HG02763 (cell line): ENCODE measurements around the gene FRMD5.
"Not testable (repeated sequence)": the region's sequence is repeated elsewhere in the genome, so short reads cannot be mapped to it uniquely, and the experiment has no call there.

Source experiments
- ATAC-seq: cut with Tn5 transposase; IDR thresholded peaks from one replicate; pipeline ENCODE4 v1.9.1; 2021; ENCODE audit warnings: mild to moderate bottlenecking, moderate library complexity; ENCODE audit not compliant: unreplicated experiment

FRMD5 gene

DNA sequence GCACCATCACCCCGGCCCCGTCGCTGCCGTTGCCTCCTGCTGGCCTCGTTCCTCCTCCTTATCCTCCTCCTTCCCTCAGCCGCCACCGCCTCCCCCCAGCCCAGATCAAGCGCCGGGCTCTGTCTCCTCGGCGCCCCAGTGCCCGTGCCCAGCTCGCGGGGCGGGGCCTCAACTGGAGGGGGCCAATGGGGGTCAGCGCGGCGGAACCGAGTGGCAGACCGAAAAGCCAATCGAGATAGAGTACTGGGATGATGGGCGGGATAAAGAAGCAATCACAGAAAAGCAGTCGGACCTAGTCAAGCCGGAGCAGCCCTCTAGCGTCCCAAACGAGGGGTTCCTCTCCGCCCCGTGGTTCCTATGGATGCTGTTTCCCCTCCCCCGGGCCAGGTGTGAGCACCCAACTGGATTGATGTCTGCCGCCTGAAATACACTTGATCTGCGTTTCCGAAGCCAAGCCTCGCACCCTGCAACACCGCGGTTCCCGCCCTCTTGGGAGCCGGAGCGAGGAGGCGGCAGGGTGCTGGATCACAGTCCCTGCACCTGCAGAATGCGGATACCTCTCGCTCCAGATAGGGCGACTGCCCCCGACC lies at the start of gene FRMD5:
FRMD5 (minus strand) TSS at position 121 of the 590 bp plus-strand sequence.
- ATAC-seq: peak; percentile 95

DNA sequence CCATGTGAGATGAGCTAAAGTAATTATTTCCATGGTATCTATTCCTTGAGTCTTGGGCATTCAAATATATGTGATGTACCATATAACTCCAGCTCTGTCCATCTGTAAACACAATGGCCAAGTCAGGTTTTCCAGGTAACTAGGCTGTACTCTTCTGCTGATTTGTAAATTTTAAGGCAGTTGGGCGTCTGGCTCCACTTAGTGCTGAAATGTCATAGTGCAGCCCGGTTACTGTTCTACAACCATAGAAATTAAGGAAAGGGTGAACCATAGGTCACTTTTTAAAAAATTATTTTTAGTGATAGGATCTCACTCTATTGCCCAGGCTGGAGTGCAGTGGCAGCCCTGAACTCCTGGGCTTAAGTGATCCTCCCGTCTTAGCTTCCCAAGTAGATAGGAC lies 48.8 kb upstream of the FRMD5 start:
- no peak for ATAC-seq

DNA sequence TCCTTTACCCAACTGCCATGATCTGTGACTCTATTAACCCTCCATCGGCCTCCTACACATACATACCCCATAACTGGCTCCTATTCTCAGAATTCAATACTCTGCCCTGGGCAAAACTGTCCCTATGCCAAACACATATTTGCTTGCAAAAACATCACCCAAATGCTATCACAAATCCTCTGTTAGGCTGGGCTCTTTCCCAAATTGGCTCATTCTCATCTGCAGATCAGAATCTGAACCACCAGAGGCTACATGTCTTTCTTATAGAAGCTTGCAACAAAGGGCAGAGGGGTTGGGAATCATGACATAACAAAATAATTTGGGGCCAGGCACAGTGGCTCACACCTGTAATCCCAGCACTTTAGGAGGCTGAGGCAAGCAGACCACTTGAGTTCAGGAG lies 48.1 kb upstream of the FRMD5 start:
- no peak for ATAC-seq

DNA sequence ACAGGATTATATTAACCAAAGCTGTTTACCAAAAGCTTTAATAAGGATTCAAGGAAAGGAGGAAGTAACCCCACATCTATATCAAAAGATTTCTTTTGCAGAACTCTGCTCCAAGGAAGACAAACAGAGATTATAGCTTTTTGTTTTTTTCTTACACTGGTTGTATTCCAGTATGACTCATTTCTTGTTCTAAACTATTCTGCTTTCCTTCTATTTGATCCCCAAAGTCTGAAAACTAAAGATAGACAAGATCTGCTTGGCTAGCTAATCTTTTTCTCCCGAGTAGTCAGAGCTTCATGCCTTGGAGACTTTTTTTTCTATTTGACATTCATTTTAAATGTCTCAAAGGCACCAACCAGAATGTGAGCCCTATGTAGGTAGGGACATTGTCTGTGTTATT lies 36.8 kb upstream of the FRMD5 start:
- ATAC-seq: no peak

DNA sequence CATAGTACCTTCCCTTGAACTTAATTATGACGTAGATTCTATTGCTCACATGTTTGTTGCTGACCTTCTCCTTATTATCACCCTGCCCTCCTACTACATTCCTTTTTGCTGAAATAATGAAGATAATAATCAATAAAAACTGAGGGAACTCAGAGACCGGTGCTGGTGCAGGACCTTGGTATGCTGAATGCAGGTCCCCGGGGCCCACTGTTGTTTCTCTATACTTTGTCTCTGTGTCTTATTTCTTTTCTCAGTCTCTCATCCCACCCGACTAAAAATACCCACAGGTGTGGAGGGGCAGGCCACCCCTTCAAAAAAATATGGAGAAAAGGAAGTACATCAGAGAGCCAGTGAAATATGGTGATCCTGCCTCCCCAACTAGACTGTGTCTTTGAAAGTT lies 34.2 kb upstream of the FRMD5 start:
- not testable (repeated sequence) for ATAC-seq

DNA sequence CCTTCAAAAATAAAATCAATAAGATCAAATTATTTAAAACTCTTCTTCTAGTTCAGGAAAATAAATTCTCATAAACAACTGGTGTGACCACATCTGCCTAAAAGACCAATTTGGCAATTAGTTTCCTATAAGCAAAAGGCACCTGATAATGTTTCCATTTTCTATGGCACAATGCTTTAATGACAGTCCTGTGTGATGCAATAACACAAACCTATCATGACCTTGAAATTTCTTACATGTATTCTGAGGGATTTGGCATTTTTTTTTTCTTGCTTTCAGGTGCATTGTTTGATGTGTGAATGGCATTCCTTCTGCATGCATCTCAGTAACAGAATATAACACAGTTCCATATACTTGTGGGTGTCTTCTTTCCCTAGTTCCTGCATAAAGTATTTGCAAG lies 32.5 kb upstream of the FRMD5 start:
- no peak for ATAC-seq

DNA sequence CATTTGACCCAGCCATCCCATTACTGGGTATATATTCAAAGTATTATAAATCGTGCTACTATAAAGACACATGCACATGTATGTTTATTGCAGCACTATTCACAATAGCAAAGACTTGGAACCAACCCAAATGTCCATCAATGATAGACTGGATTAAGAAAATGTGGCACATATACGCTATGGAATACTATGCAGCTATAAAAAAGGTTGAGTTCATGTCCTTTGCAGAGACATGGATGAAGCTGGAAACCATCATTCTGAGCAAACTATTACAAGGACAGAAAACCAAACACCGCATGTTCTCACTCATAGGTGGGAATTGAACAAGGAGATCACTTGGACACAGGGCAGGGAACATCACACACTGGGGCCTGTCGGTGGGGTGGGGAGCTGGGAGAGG lies 31.9 kb upstream of the FRMD5 start:
- ATAC-seq: not testable (repeated sequence)

DNA sequence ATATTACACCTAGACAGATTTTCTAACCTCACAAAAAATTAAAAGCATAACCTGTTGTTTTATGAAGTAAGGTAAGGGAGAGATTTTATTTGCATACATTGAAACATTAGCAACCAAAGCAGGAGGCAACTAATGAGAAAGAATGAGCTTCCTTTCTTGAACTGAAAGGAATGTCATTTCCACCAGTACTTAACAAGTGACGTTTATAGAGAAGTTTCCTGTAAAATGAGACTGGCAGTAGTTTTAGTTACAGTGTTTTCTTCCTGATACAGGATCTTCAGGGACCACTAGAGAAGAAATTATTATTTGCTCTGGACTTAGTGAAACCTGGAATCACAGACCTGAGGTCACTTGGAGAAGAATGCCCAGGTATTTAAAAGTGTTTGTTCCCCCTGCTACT lies 27.4 kb upstream of the FRMD5 start:
- no peak for ATAC-seq

DNA sequence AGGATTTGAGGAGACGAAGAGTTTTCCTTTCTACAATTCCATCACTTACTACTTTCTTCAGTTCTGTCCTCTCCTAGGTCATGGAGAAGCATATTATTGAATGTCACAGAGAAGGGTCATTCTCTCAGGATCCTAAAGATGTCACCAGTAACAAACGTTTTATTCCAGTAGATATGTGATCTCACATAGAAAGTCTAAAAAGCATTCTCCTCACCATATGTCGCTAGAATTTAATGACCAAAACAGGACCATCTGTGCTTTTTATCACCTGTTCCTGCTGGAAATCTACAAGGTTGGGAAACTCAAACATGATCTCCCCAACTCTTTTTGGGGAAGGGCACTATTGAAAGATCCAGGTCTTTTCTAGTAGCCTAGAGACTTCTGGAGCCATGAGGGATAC lies 24.0 kb upstream of the FRMD5 start:
- no peak for ATAC-seq

DNA sequence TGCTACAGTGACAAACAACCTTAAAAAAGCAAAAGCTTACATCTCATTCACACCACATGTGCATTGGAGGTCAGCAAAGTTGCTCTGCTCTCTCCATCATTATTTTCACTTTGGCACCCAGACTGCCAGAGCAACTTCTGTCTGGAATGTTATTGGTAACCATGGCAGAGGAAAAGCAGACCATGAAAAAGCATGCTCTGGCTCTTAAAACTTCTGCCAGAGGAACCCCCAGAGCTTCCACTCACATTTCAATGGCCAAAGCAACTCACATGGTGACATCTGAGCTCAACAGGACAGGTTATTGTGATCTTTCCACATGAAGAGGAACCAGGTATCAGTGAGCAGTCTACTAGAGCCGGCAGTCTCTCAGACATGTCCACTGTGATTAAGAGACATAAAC lies 21.9 kb upstream of the FRMD5 start:
- ATAC-seq: no peak

DNA sequence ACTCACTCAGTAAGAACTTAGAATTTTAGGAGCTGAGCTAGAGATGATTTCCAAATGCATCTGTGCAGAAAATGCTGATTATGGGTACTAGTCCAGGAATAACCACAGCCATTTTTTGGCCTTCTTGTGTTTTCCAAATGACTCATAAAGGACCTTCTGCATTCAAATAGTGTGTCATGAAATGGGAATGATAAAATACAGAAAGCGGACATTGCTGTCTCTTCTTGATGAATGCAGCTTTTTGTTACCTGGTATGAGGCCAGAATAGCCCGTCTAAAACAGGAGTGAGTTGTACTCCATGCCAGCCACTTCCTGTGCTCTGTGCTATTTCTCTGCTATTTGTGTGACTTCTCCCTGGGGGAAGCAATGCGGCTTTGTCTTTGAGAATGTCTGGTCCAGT lies 20.5 kb upstream of the FRMD5 start:
- no peak for ATAC-seq

DNA sequence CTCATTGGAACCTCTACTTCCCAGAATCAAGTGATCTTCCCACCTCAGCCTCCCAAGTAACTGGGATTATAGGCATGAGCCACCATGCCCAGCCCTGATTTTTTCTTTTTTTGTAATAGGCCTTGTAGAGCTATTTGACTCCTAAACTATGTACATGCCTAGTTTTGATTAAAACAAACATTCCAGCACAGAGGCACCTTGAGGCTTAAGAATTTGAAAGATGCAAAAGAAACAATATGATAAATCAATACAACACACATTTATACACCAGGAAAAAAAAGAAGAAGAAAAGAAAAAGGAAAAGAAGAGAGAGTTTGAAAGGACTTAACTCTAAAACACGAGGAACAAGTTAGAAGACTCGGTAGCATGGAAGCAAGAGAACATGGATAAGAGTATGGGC lies 13.9 kb upstream of the FRMD5 start:
- no peak for ATAC-seq

DNA sequence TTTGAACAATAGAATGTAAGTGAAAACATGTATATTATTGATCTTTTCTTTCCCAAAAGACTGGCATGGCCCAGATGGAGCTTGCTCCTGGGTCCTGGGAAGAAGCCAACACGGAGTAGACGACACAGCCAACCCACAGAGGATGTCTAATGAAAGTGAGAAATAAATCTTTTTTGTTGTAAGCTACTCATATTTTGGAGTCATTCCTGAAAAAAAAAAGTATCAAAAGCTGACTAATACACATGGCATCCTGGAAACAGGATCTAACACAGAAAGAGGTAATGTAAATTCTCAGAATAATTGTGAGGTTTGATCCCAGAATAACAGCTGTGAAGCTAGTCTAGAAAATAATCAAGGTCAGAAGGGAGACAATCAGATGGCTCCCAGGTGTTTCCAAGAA lies 12.6 kb upstream of the FRMD5 start:
- ATAC-seq: no peak

DNA sequence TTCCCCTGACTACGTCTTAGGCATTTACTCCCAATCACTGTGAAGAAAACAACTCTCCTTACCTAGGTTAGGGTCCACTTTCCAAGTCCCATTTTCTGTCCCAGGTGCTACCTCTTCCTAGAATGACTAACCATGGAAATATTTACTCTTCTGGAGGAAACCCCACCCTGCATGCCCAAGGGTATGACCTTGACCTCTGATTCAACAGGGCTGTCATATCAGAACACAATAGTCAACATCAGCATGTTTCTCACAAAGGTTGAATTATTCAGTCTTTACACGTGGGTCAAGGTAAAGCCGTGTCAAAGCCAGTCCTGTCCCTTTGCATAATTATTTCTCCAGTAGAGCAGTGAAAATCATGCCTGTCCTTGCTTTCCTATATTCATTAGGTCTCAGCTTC lies 4.3 kb upstream of the FRMD5 start:
- ATAC-seq: no peak

DNA sequence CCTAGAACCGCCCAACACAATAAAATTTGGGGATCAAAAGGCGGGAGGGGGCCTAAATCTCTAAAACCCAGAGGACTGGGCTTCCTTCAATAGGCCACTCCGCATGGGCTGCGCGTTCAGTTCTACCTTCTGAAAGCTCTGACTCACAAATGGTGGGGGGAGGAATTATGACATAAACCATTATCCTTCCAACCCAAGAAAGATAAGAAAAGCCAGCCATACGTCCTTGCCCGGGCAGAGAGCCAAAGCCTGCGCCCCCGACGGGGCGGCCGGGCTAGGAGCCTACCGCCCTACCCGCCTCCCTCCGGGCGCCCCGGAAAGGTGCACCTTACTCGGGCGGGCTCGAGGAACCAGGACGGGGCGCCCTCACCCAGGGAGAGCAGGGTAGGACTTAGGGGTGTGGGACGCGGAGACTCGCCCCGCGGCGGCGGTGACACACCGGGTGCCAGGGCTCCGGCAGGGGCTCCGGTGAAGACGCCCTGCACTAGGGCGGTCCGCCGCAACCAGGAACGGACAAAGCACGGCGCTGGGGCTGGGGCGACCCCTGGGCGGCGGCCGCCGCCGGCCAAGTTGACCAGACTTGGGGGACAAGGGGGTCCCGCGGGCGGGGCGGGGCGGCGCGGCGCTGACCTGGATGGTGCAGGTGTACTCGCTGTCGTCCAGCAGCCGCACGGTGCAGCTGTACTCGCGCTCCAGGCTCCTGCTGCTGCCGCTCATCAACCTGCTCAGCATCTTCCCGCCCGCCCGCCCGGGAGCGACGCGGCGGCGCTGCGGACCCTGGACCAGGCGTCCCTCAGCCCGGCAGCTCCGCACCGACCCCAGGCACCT lies 534 bp downstream of the FRMD5 start:
- ATAC-seq: peak; percentile 9

DNA sequence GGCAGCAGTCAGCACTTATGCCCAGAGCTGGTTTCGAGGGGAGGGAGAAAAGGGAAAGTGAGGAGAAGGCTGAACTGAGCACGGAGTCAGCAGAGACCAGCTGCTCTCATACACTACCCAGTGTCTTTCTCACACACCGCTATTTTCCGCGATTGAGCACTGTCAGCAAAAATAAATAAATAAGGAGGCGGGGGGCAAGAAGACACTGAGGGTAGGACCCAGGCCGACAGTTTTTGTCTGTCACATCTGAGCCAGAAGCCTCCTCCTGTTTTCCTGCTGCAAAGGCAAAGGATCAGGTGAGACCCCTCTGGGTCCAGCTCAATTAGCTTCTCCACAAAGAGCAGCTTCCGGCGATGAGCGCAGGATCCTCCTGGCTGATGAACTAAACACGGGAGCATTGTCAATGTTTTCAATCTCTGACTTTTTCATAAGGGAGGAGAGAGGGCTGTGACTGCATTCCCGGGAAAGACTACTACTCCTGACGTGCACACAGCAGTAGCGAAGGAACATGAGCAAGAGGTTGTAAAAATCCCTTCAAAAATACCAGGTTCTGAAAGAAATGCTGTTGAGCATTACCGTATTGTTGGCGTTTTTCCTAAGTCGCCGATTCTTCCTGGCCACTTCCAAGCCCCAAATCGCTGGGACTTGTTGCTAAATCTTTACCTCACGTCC lies 1.3 kb downstream of the FRMD5 start:
- no peak for ATAC-seq

DNA sequence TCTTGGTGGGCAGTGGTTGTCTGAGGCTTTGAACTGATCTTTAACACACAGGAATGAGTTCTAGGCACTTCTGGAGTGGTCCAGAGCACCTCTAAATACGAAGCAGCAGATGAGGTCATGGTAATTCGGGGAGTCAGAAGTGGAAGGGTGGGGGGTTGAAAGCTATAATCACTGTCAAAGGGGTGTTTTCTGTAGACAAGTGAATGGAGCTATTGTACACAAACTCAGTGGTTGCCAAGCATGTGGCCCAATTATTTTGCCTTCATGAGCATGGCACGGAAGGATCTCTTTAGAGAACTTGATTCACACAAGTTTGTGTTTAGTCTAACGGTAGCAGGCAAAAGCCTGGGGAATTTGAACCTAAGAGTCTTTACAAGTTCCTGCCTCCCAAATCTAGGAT lies 6.3 kb downstream of the FRMD5 start:
- no peak for ATAC-seq

DNA sequence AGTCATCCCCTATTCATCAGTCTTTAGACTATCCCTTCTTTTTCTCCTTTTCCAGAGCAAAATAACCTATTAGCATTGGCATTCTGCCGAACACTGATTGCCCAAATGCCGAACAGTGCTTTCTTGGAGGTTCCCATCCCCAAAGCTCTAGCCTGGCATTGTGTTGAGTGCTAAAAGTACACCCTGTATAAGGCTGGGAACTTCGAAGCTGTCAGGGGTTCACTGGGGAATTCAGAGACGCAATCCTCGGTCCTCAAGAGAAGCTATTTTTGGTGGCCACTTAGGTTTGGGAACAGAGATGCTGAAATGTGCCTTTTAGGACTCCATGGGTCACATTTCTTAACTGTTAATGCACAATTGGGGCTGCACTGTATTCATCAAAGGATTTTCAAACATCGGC lies 8.4 kb downstream of the FRMD5 start:
- ATAC-seq: no peak

DNA sequence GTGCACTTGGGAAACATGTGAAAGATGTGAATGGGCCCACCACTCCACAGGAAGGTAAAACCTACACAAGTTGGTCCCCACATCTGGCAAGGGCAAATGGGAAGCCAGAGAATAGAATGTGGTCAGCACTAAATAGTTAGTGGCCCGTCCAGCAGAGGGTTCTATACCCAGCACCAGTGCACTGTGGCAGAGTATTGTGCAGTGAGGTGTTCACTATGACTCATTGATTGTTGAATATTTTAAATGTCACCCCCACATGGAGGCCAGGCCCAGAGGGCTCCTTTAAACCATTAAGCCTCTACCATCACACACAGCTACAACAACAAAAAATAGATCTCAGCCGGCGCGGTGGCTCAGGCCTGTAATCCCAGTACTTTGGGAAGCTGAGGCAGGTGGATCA lies 11.7 kb downstream of the FRMD5 start:
- ATAC-seq: no peak

DNA sequence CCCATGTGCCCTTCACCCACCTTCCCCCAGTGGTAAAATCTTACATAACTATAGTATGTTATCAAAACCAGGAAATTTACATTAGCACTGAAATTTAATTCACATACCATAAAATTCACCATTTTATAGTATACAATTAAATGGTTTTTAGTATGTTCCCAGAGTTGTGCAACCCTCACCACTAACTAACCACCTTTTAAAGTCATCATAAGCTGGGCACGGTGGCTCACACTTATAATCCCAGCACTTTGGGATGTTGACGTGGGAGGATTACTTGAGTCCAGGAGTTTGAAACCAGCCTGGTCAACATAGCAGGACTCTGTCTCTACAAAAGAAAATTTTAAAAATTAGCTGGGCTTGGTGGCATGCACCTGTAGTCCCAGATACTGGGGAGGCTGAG lies 13.7 kb downstream of the FRMD5 start:
- no peak for ATAC-seq

DNA sequence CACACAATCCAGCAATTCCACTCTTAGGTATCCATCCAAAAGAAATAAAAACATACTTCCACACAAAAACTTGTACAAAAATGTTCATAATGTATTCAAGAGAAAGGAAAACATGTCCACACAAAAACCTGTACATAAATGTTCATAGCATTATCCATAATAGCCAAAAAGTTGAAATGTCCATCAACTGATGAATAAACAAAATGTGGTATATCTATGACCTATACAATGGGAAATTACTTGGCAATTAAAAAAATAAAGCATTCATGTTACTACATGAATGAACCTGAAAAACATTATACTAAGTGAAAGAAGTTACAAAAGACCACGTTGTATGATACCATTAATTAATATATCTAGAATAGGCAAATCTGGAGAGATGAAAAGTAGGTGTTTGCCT lies 17.9 kb downstream of the FRMD5 start:
- no peak for ATAC-seq

DNA sequence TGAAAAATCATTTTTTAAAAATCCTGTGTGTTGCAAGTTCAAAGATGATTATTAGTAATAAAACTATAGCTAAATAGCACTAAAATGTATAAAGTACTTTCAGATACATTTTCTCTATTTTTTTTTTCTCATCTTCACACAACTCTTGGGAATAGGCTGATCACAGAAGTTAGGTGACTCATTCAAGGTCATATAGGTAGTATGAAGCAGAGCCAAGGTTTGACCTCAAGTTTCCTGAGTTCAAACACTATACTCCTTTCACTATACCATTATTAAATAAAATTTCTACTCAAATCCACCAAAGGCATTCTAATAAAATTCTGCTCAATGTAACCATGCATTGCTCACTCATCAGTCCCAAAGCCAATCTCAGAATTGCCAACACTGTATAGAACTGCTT lies 21.3 kb downstream of the FRMD5 start:
- no peak for ATAC-seq
